Heart left ventricle (tissue), 16 donors: ENCODE results near the gene SPSB3. TPM values are rescaled to one million over a fixed set of nuclear protein-coding genes. Genes with fewer than 3 reads are reported as not detected.

ENCODE experiments used
- ATAC-seq, 4 donors: fragments of 200-7000 bp; cut with Tn5 transposase; one replicate each; pipeline ENCODE4 v1.9.1; 2020 to 2022; ENCODE audit warnings: moderate library complexity in 4 of 4, mild to moderate bottlenecking in 3 of 4, moderate number of reproducible peaks in 1 of 4
- DNase-seq, 5 donors: peaks; one replicate each; pipeline ENCODE4 v3.0.0-alpha.2; 2020
- H3K27ac ChIP-seq, 12 donors: fragments of 200-600 bp; sonication (generic) in 4 of 12; one replicate each; pipeline versions ENCODE4 v1.5.0 to v1.8.0; 2016 to 2022; ENCODE audit warnings: mild to moderate bottlenecking in 2 of 12
- H3K27me3 ChIP-seq, 9 donors: fragments of 200-600 bp; sonication (generic) in 2 of 9; one replicate each; pipeline versions ENCODE4 v1.5.1 to v1.8.0; 2016 to 2022; ENCODE audit warnings: mild to moderate bottlenecking in 3 of 9
- H3K36me3 ChIP-seq, 9 donors: fragments of 200-600 bp; sonication (generic) in 2 of 9; one replicate each; pipeline versions ENCODE4 v1.5.0 to v1.8.0; 2018 to 2022; ENCODE audit warnings: mild to moderate bottlenecking in 2 of 9
- H3K4me1 ChIP-seq, 12 donors: fragments of 200-600 bp; sonication (generic) in 4 of 12; one replicate each; pipeline versions ENCODE4 v1.5.0 to v1.8.0; 2016 to 2022; ENCODE audit warnings: mild to moderate bottlenecking in 3 of 12
- H3K4me3 ChIP-seq, 12 donors: fragments of 200-600 bp; sonication (generic) in 4 of 12; one replicate each; pipeline versions ENCODE4 v1.5.0 to v1.8.0; 2017 to 2022; ENCODE audit warnings: mild to moderate bottlenecking in 9 of 12, moderate library complexity in 4 of 12
- H3K9me3 ChIP-seq, 12 donors: fragments of 200-600 bp; sonication (generic) in 4 of 12; one replicate each; pipeline versions ENCODE4 v1.5.0 to v1.8.0; 2016 to 2022; ENCODE audit warnings: mild to moderate bottlenecking in 1 of 12
- CTCF ChIP-seq, 12 donors: fragments of 200-600 bp; sonication (generic) in 4 of 12; IDR thresholded peaks; one replicate each; pipeline versions ENCODE4 v1.5.0 to v1.8.0; 2018 to 2022; ENCODE audit warnings: antibody characterized with exemption in 12 of 12, mild to moderate bottlenecking in 5 of 12
- POLR2A ChIP-seq, 2 donors: fragments of 450-650 bp; IDR thresholded peaks; one replicate each; pipeline ENCODE4 v1.6.1; 2017; ENCODE audit warnings: antibody characterized with exemption in 2 of 2, mild to moderate bottlenecking in 2 of 2, moderate library complexity in 2 of 2
- WGBS, 4 donors: extraction: QIAGEN DNeasy Blood & Tissue Kit in 2 of 4; methylation state at CpG; one replicate each; pipeline versions ENCODE4 v1.1.5 to v1.1.7; 2013 to 2018; 5-methylcytosine and 5-hydroxymethylcytosine counted together
- intact Hi-C, 10 donors: fragments of 100-400 bp; cut with DNase I; formaldehyde crosslinking; loops; one replicate each; pipeline versions ENCODE4 v1.11.1 to v1.14.2; 2022
- polyA plus RNA-seq, 2 donors: library from polyadenylated mRNA; stranded (reverse); fragments of 200-250 nt; gene quantifications; one replicate each; pipeline ENCODE4 v1.2.3, GENCODE V29; 2013
- total RNA-seq, 9 donors: library from RNA; depleted of rRNA in 2 of 9; stranded (reverse); fragments of >200 nt in 2 of 9; fragmentation: NEBNext Ultra II Directional in 3 of 9; extraction: Animal tissue kit (Norgen Biotek cat#: 25700) in 3 of 9; gene quantifications; one replicate each; pipeline versions ENCODE4 v1.1.0 to v1.2.4, GENCODE V29; 2016 to 2023
- donor health status: ischemic (EF 13 %, LVEDD 7.1; RV severe dilation, severe dysfunction).
- donor health status: healthy with polysubstance abuse.
- donor health status: DM: no; HTN: yes; CAD: no.
- donor health status: DM: no; HTN: no; CAD: no.
- donor health status: ischemic (EF 25% LVEDD 6.9; RV normal size, moderate dysfunction).
- donor health status: ischemic (EF 25% LVEDD 5.7; RV mildly dilated, moderate dysfunction).
- donor health status: healthy.
- donor health status: DM: yes; HTN: yes; CAD: no.
- donor health status: ischemic (EF 35%, LVEDD 5.7; RV mildly dilated, moderate dysfunction).
- donor health status: nonischemic (EF 11% LVEDD 7.7; RV severe dilation, severe dysfunction).
- donor health status: DM: yes; HTN: yes; CAD: no.
- donor health status: PGD.
- donor health status: ischemic (EF 29% LVEDD 5.4; RV normal size, mild dysfunction).
- donor health status: nonischemic (EF 23%, LVEDD 6.1; RV moderate dilation, normal function).

SPSB3 gene
- total and polyA plus RNA-seq, 11 donors: 25.8 to 100 (median 32.4) TPM

- Histone ChIP-seq H3K9me3 (no peaks in the 10 kb centered on the region), H3K27ac (no peak overlapping the region), H3K4me3 (peak overlapping the region in 8 of 12 donors; percentile 6 to 99 (median 82)), H3K36me3 (peaks cover 0 to 22% (median 13%) of the 10 kb centered on the region in 9 donors), H3K4me1 (peaks cover 9 to 53% (median 41%) of the 10 kb centered on the region in 12 donors), H3K27me3 (no peaks in the 10 kb centered on the region)
- no peak for DNase-seq
- no peak for TF ChIP-seq CTCF (IDR thresholded peaks at IDR 0.05)
- TF ChIP-seq POLR2A (IDR thresholded peaks at IDR 0.05): no peak
- ATAC-seq: no peak
- WGBS, 4 donors: 46 to 57% (median 55%) methylated on average over 11 of the region's 11 CpGs
- intact Hi-C loops: no loop called here
These were observed 46.5 kb upstream of the SPSB3 start for GRCh38 chr16:1828645-1829410.

- Histone ChIP-seq H3K36me3 (peaks cover 0 to 29% (median 22%) of the 10 kb centered on the region in 9 donors), H3K27ac (peak within 1 kb of the TSS; percentile 32 to 97 (median 86)), H3K4me3 (peak within 1 kb of the TSS; percentile 58 to 99 (median 82)), H3K4me1 (peaks cover 9 to 57% (median 46%) of the 10 kb centered on the region in 12 donors), H3K27me3 (no peaks in the 10 kb centered on the region), H3K9me3 (no peaks in the 10 kb centered on the region)
- 0 to 1% (median 0%) methylated on average over 29 to 104 of the region's 104 CpGs for WGBS, 4 donors
- intact Hi-C loops: loop anchor here in 1 of 10 donors (1.0 kb wide), 1 partner anchor 45 kb away; the partner anchor contains the start of genes NUBP2 and SPSB3
- ATAC-seq (peak; percentile 85 to 95 (median 94)), DNase-seq (peak; percentile 93 to 96 (median 95))
- TF ChIP-seq POLR2A (IDR thresholded peaks at IDR 0.05): peak in 1 of 2 donors; percentile 35
- TF ChIP-seq CTCF (IDR thresholded peaks at IDR 0.05): no peak
These were observed 44.6 kb upstream of the SPSB3 start, which contains the start of the genes FAHD1 and HAGH for GRCh38 chr16:1826691-1827573. FAHD1 (plus strand) TSS chr16:1827206; CDS start chr16:1827239, 33 bp downstream. HAGH (minus strand) TSS chr16:1826825; CDS start chr16:1826787, 38 bp downstream.

- peak in 3 of 4 donors; percentile 13 to 29 (median 27) for ATAC-seq
- 1 to 6% (median 2%) methylated on average over 33 to 96 of the region's 96 CpGs for WGBS, 4 donors
- H3K9me3 ChIP-seq: no peaks in the 10 kb centered on the region
- TF ChIP-seq POLR2A (IDR thresholded peaks at IDR 0.05) (no peak), CTCF (IDR thresholded peaks at IDR 0.05) (peak in 2 of 12 donors; percentile 13 to 29)
- H3K36me3 ChIP-seq: peaks cover 0 to 37% (median 24%) of the 10 kb centered on the region in 9 donors
- H3K27me3 ChIP-seq: no peaks in the 10 kb centered on the region
- DNase-seq: peak in 2 of 5 donors; percentile 54 to 63
- peak overlapping the region; percentile 32 to 97 (median 85) for H3K27ac ChIP-seq
- intact Hi-C loops: loop anchor here in 1 of 10 donors (1.0 kb wide), 1 partner anchor 44 kb away; the partner anchor contains the start of genes NUBP2 and SPSB3
- H3K4me3 ChIP-seq: peak overlapping the region; percentile 34 to 99 (median 78)
- peaks cover 9 to 57% (median 46%) of the 10 kb centered on the region in 12 donors for H3K4me1 ChIP-seq
These were observed 43.7 kb upstream of the SPSB3 start for GRCh38 chr16:1825864-1826690.
